GM12878 (cell line): ENCODE measurements around the gene PRPF18. TPM values are rescaled to one million over a fixed set of nuclear protein-coding genes. Genes with fewer than 3 reads are reported as not detected.

Experiments
- ATAC-seq: fragments of 200-7000 bp; cut with Tn5 transposase; 3 replicates; pipeline ENCODE4 v1.9.1; 2020; ENCODE audit warnings: mild to moderate bottlenecking, moderate library complexity
- BruUV-seq: library from RNA; stranded (reverse); fragments of 400-500 nt; replicated peaks from 2 replicates; lab custom pipeline; 2021; lab: Mats Ljungman, UMichigan
- CTCF ChIA-PET: fragments of 300-600 bp; sonication (Branson Sonifier 250); formaldehyde crosslinking; extraction: SDS; loops from one replicate; lab custom pipeline; 2021; ENCODE audit warnings: inconsistent platforms; lab: Yijun Ruan, JAX
- POLR2A ChIA-PET: fragments of 350-600 bp; formaldehyde crosslinking; extraction: SDS; loops from one replicate; lab custom pipeline; 2021; ENCODE audit warnings: inconsistent platforms; lab: Charles Lee
- RAD21 ChIA-PET: fragments of 300-600 bp; sonication (Branson Sonifier 250); formaldehyde crosslinking; loops from one replicate; lab custom pipeline; 2023; ENCODE audit warnings: antibody characterized with exemption; ENCODE audit not compliant: unreplicated experiment; lab: Charles Lee
- SMC1A ChIA-PET: fragments of 300-600 bp; sonication (Branson Sonifier 250); formaldehyde crosslinking; loops from one replicate; lab custom pipeline; 2023; ENCODE audit not compliant: unreplicated experiment, uncharacterized antibody; lab: Charles Lee
- DNase-seq: peaks from one replicate; pipeline ENCODE4 v3.0.0-alpha.2; 2011; ENCODE audit warnings: low read depth, low spot score
- FAIRE-seq: peaks from 3 replicates; lab custom pipeline; 2011; peaks lifted over from hg19 to GRCh38; lab: Jason Lieb, UNC
- H2AFZ ChIP-seq: 2 replicates; pipeline ENCODE4 v1.6.0; 2011; ENCODE audit warnings: low read depth, low read length, control low read depth; ENCODE audit not compliant: control insufficient read depth
- H3K27ac ChIP-seq: 2 replicates; pipeline ENCODE4 v1.5.1; 2011; ENCODE audit warnings: control low read depth; ENCODE audit not compliant: control insufficient read depth, insufficient read depth
- H3K27me3 ChIP-seq, 2 experiments: replicated peaks in 1 of 2; 2 replicates each; pipeline versions ENCODE4 v1.6.0 to v1.6.1; 2011; ENCODE audit warnings: low read length in 1 of 2; ENCODE audit not compliant: control insufficient read depth in 2 of 2, insufficient read depth in 2 of 2
- H3K36me3 ChIP-seq, 2 experiments: 2 replicates each; pipeline ENCODE4 v1.5.1; 2011; ENCODE audit warnings: low read length in 1 of 2; ENCODE audit not compliant: control insufficient read depth in 2 of 2, insufficient read depth in 2 of 2
- H3K4me1 ChIP-seq: 2 replicates; pipeline ENCODE4 v1.6.1; 2011; ENCODE audit warnings: mild to moderate bottlenecking, low read length, moderate library complexity, mixed read lengths; ENCODE audit not compliant: control insufficient read depth, insufficient read depth
- H3K4me2 ChIP-seq: 2 replicates; pipeline ENCODE4 v1.6.0; 2011; ENCODE audit warnings: control low read depth; ENCODE audit not compliant: control insufficient read depth, insufficient read depth
- H3K4me3 ChIP-seq: fragments of 200-600 bp; sonication (generic); 2 replicates; pipeline ENCODE4 v1.5.1; 2016
- H3K79me2 ChIP-seq: 2 replicates; pipeline ENCODE4 v1.6.0; 2011; ENCODE audit warnings: low read length; ENCODE audit not compliant: control insufficient read depth, insufficient read depth
- H3K9ac ChIP-seq: 2 replicates; pipeline ENCODE4 v1.8.0; 2011; ENCODE audit warnings: low read length, control low read depth, mixed read lengths; ENCODE audit not compliant: control insufficient read depth, insufficient read depth
- H3K9me3 ChIP-seq: replicated peaks from 3 replicates; pipeline ENCODE4 v1.5.1; 2011; ENCODE audit warnings: mild to moderate bottlenecking, low read length; ENCODE audit not compliant: control insufficient read depth, insufficient read depth
- H4K20me1 ChIP-seq: 2 replicates; pipeline ENCODE4 v1.6.0; 2011; ENCODE audit not compliant: control insufficient read depth, insufficient read depth
- ASH2L ChIP-seq: fragments of 300-600, 200-600 bp; sonication (generic); IDR thresholded peaks from 2 replicates; pipeline ENCODE4 v1.6.1; 2017; ENCODE audit warnings: low read depth, mild to moderate bottlenecking, borderline replicate concordance
- FOS ChIP-seq: IDR thresholded peaks from 3 replicates; pipeline ENCODE4 v1.6.1; 2011; ENCODE audit warnings: borderline replicate concordance; ENCODE audit not compliant: insufficient read length; ENCODE audit errors: extremely low read depth
- HDAC6 ChIP-seq: fragments of 200-600 bp; sonication (generic); IDR thresholded peaks from one replicate; pipeline ENCODE4 v1.8.0; 2017; ENCODE audit warnings: antibody characterized with exemption; ENCODE audit not compliant: unreplicated experiment
- KLF5 ChIP-seq: fragments of 450-650 bp; IDR thresholded peaks from 2 replicates; pipeline ENCODE4 v1.6.1; 2014; ENCODE audit warnings: mild to moderate bottlenecking; ENCODE audit not compliant: partially characterized antibody
- LARP7 ChIP-seq: fragments of 450-650 bp; IDR thresholded peaks from 2 replicates; pipeline ENCODE4 v1.6.1; 2017; ENCODE audit warnings: mild to moderate bottlenecking
- MYC ChIP-seq: IDR thresholded peaks from 2 replicates; pipeline ENCODE4 v1.6.1; 2011; ENCODE audit warnings: mild to moderate bottlenecking, low read length, moderate library complexity, inconsistent platforms; ENCODE audit not compliant: insufficient read depth, insufficient replicate concordance, insufficient read length, severe bottlenecking
- RCOR1 ChIP-seq: conservative IDR thresholded peaks from 2 replicates; pipeline ENCODE4 v1.6.1; 2012; ENCODE audit warnings: low read depth, low read length, improper control_type of control experiment
- SMC3 ChIP-seq: IDR thresholded peaks from 2 replicates; pipeline ENCODE4 v1.6.1; 2011; ENCODE audit warnings: low read length, improper control_type of control experiment, borderline replicate concordance
- SUZ12 ChIP-seq: fragments of 200-600 bp; sonication (generic); IDR thresholded peaks from one replicate; pipeline ENCODE4 v1.6.1; 2018; ENCODE audit warnings: antibody characterized with exemption, mild to moderate bottlenecking; ENCODE audit not compliant: unreplicated experiment
- ZNF622 ChIP-seq: fragments of 450-650 bp; IDR thresholded peaks from 2 replicates; pipeline ENCODE4 v1.6.1; 2017; ENCODE audit warnings: mild to moderate bottlenecking, inconsistent platforms
- ZSCAN29 ChIP-seq: fragments of 450-650 bp; IDR thresholded peaks from 2 replicates; pipeline ENCODE4 v1.6.1; 2017; ENCODE audit warnings: mild to moderate bottlenecking, moderate library complexity
- WGBS: methylation state at CpG from one replicate; pipeline ENCODE4 v1.1.6; 2016; ENCODE audit warnings: low lambda C conversion rate; ENCODE audit not compliant: insufficient replicate concordance, insufficient coverage; ENCODE audit errors: missing lambda C conversion rate; 5-methylcytosine and 5-hydroxymethylcytosine counted together
- in situ Hi-C: fragments of 300-500 bp; cut with MboI; formaldehyde crosslinking; loops from 9 replicates; pipeline ENCODE4 v1.14.3; 2018; ENCODE audit warnings: mixed read lengths
- intact Hi-C: fragments of 100-400 bp; cut with micrococcal nuclease; formaldehyde crosslinking; loops from one replicate; pipeline ENCODE4 v1.14.2; 2022; ENCODE audit not compliant: unreplicated experiment
- polyA plus RNA-seq, 11 experiments: library from polyadenylated mRNA; depleted of rRNA in 4 of 11; unstranded in 6 of 11; stranded (reverse) in 5 of 11; fragments of >200 nt; fragmentation: Nextera tagmentation in 4 of 11; fragmentation: Illumina TruSeq in 1 of 11; extraction: Ambion mirVana in 4 of 11; extraction: Trizol in 1 of 11; gene quantifications; 1 replicate in 1 of 11; 2 replicates in 10 of 11; pipeline versions ENCODE4 v1.2.1 to v1.2.3, GENCODE V29; 2011 to 2016; ENCODE audit warnings: inconsistent platforms in 2 of 11, missing spikeins in 2 of 11, low read depth in 1 of 11
- total RNA-seq, 4 experiments: library from RNA; depleted of rRNA in 3 of 4; stranded (reverse); fragments of >200 nt in 3 of 4; fragmentation: Illumina TruSeq in 1 of 4; extraction: Trizol in 1 of 4; gene quantifications; 2 replicates each; pipeline versions ENCODE4 v1.2.1 to v1.2.3, GENCODE V29; 2013 to 2021
- TF ChIP-seq, protein P1 (sequence below): fragments of 450-650 bp; formaldehyde crosslinking; IDR thresholded peaks from 2 replicates; pipeline ENCODE4 v1.4.0; 2020; ENCODE audit warnings: mild to moderate bottlenecking, moderate library complexity
- TF ChIP-seq, protein P2 (sequence below): fragments of 450-650 bp; IDR thresholded peaks from 2 replicates; pipeline ENCODE4 v1.6.1; 2016; ENCODE audit warnings: mild to moderate bottlenecking

PRPF18 gene
- total and polyA plus RNA-seq, 10 of the 15 experiments (the other 5 are each of a cell fraction or from before 2014, with no cell fraction given), result 15.6 to 35.8 (median 28.8) TPM

DNA sequence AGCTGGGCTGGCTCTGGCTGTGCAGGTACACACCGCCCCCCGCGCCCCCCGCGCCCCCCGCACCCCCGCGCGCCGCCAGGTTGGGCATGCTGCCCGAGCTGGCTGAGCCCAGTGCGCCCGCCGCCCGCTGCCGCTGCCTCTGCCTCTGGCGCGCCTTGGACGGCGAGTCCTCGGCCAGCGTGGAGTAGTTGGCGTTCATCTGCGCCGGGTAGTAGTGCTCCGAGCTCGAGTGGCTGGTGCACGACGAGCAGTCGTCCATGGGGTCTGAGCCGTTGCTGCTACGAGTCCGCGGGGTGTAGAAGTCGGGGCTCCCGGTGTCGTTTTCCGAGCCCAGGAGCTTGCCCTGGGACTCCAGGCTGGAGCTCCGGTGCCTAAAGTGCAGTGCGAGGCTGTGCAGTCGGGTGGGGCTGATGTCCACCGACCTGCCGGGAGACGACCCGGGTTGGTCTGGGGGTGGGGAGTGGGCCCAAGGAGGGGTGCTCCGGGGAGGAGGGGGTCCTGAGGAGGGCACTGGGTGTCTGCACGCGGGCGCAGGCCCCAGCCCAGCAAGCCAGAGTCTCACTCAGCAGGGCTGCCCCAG is 70.4 kb downstream of the PRPF18 start:
- intact Hi-C loops, result no loop called here
- H3K27me3 ChIP-seq, result no peaks in the 10 kb centered on the region
- no peaks in the 10 kb centered on the region for H3K9me3 ChIP-seq
- peaks cover 8% of the 10 kb centered on the region for H3K4me1 ChIP-seq
- POLR2A ChIA-PET, result interaction anchor here (0.6 kb wide), 2 partner anchors 62 to 444 kb away, joined by 5 to 8 read pairs; no protein-coding TSS in a partner anchor
- H2AFZ ChIP-seq, result no peak overlapping the region
- H3K36me3 ChIP-seq, result peaks cover 25 to 28% of the 10 kb centered on the region in 2 experiments
- DNase-seq (no peak), ATAC-seq (no peak), FAIRE-seq (no peak)
- no TSS peak for BruUV-seq
- WGBS, result 97% methylated on average over 25 of the region's 49 CpGs
- in situ Hi-C loops, result no loop called here
- no peak for TF ChIP-seq RCOR1
- TF ChIP-seq ZSCAN29, result no peak
- no peak for TF ChIP-seq SUZ12
- H3K4me3 ChIP-seq, result no peak overlapping the region
- CTCF ChIA-PET, result no interaction called here
- no peak overlapping the region for H3K27ac ChIP-seq
- no peak overlapping the region for H3K9ac ChIP-seq
- H4K20me1 ChIP-seq, result no peaks in the 10 kb centered on the region
- H3K4me2 ChIP-seq, result no peak overlapping the region
- RAD21 ChIA-PET, result interaction anchor here (0.6 kb wide), 2 partner anchors 120 to 366 kb away, joined by 3 to 4 read pairs; no protein-coding TSS in a partner anchor
- SMC1A ChIA-PET, result interaction anchor here (0.9 kb wide), 1 partner anchor 51 kb away, joined by 3 read pairs; no protein-coding TSS in a partner anchor
- H3K79me2 ChIP-seq, result no peaks in the 10 kb centered on the region

DNA sequence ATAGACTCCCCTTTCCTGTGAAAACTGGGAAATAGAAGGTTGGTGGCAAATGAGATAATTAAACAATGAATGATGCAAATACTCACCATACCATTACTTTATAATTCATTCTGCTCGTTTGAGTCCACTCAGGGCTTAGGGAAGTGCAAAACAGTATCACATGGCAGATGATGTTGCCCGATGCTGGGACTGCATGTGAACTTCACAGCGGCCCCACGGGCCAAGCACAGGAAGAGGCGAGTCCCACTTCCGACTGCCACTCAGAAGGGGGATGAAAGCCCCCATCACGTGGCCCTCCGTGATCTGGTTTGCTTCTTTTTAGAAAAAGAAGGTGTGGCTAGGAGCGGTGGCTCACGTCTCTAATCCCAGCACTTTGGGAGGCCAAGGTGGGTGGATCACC is 71.5 kb downstream of the PRPF18 start:
- no peaks in the 10 kb centered on the region for H3K27me3 ChIP-seq
- H2AFZ ChIP-seq, result no peak overlapping the region
- BruUV-seq, result no TSS peak
- in situ Hi-C loops (no loop called here), intact Hi-C loops (no loop called here)
- H3K4me2 ChIP-seq, result no peak overlapping the region
- no peak overlapping the region for H3K4me3 ChIP-seq
- ChIA-PET SMC1A (interaction anchor here (0.9 kb wide), 1 partner anchor 49 kb away, joined by 3 read pairs; no protein-coding TSS in a partner anchor), POLR2A (no interaction called here), RAD21 (no interaction called here), CTCF (no interaction called here)
- peaks cover 8% of the 10 kb centered on the region for H3K4me1 ChIP-seq
- DNase-seq (no peak), FAIRE-seq (no peak), ATAC-seq (no peak)
- H3K27ac ChIP-seq, result no peak overlapping the region
- H3K9me3 ChIP-seq, result no peaks in the 10 kb centered on the region
- no peaks in the 10 kb centered on the region for H3K79me2 ChIP-seq
- H4K20me1 ChIP-seq, result no peaks in the 10 kb centered on the region
- peaks cover 21 to 24% of the 10 kb centered on the region in 2 experiments for H3K36me3 ChIP-seq
- 55% methylated on average over 10 of the region's 10 CpGs for WGBS
- H3K9ac ChIP-seq, result no peak overlapping the region
- TF ChIP-seq MYC (no peak), SMC3 (no peak), HDAC6 (no peak), FOS (no peak), ASH2L (no peak), LARP7 (no peak), KLF5 (no peak), ZNF622 (no peak)
- TF ChIP-seq, protein P1, sequence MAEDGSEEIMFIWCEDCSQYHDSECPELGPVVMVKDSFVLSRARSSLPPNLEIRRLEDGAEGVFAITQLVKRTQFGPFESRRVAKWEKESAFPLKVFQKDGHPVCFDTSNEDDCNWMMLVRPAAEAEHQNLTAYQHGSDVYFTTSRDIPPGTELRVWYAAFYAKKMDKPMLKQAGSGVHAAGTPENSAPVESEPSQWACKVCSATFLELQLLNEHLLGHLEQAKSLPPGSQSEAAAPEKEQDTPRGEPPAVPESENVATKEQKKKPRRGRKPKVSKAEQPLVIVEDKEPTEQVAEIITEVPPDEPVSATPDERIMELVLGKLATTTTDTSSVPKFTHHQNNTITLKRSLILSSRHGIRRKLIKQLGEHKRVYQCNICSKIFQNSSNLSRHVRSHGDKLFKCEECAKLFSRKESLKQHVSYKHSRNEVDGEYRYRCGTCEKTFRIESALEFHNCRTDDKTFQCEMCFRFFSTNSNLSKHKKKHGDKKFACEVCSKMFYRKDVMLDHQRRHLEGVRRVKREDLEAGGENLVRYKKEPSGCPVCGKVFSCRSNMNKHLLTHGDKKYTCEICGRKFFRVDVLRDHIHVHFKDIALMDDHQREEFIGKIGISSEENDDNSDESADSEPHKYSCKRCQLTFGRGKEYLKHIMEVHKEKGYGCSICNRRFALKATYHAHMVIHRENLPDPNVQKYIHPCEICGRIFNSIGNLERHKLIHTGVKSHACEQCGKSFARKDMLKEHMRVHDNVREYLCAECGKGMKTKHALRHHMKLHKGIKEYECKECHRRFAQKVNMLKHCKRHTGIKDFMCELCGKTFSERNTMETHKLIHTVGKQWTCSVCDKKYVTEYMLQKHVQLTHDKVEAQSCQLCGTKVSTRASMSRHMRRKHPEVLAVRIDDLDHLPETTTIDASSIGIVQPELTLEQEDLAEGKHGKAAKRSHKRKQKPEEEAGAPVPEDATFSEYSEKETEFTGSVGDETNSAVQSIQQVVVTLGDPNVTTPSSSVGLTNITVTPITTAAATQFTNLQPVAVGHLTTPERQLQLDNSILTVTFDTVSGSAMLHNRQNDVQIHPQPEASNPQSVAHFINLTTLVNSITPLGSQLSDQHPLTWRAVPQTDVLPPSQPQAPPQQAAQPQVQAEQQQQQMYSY (CRISPR knock-in tag), result no peak
- TF ChIP-seq, protein P2, sequence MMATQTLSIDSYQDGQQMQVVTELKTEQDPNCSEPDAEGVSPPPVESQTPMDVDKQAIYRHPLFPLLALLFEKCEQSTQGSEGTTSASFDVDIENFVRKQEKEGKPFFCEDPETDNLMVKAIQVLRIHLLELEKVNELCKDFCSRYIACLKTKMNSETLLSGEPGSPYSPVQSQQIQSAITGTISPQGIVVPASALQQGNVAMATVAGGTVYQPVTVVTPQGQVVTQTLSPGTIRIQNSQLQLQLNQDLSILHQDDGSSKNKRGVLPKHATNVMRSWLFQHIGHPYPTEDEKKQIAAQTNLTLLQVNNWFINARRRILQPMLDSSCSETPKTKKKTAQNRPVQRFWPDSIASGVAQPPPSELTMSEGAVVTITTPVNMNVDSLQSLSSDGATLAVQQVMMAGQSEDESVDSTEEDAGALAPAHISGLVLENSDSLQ, result no peak
